Mucosa of rectum (tissue), 2 donors: Measurements from ENCODE around the gene TBCK.
"Not testable (repeated sequence)": the region's sequence is repeated elsewhere in the genome, so short reads cannot be mapped to it uniquely, and the experiment has no call there.

Experiments used
- H3K27ac ChIP-seq, 2 donors: one replicate each; pipeline ENCODE4 v1.7.0; 2013; ENCODE audit warnings: inconsistent platforms in 2 of 2, low read depth in 2 of 2, low read length in 2 of 2
- H3K27me3 ChIP-seq, 2 donors: one replicate each; pipeline ENCODE4 v1.7.0; 2013; ENCODE audit warnings: low read length in 2 of 2; ENCODE audit not compliant: control insufficient read depth in 2 of 2, insufficient read depth in 2 of 2
- H3K36me3 ChIP-seq, 2 donors: one replicate each; pipeline ENCODE4 v1.7.0; 2013; ENCODE audit warnings: low read length in 2 of 2; ENCODE audit not compliant: control insufficient read depth in 2 of 2, insufficient read depth in 2 of 2
- H3K4me1 ChIP-seq, 2 donors: one replicate each; pipeline ENCODE4 v1.7.0; 2013; ENCODE audit warnings: low read length in 2 of 2, mild to moderate bottlenecking in 1 of 2; ENCODE audit not compliant: control insufficient read depth in 2 of 2, insufficient read depth in 2 of 2
- H3K4me3 ChIP-seq, 2 donors: one replicate each; pipeline ENCODE4 v1.7.0; 2013; ENCODE audit warnings: low read length in 2 of 2
- H3K9ac ChIP-seq, 2 donors: one replicate each; pipeline ENCODE4 v1.7.0; 2013; ENCODE audit warnings: low read length in 2 of 2, low read depth in 1 of 2, mild to moderate bottlenecking in 1 of 2
- H3K9me3 ChIP-seq, 2 donors: one replicate each; pipeline ENCODE4 v1.7.0; 2013; ENCODE audit warnings: low read length in 2 of 2; ENCODE audit not compliant: control insufficient read depth in 2 of 2
- donor health status: healthy.
- donor health status: Normal muscosa, but diverticular disease.

Gene TBCK

DNA sequence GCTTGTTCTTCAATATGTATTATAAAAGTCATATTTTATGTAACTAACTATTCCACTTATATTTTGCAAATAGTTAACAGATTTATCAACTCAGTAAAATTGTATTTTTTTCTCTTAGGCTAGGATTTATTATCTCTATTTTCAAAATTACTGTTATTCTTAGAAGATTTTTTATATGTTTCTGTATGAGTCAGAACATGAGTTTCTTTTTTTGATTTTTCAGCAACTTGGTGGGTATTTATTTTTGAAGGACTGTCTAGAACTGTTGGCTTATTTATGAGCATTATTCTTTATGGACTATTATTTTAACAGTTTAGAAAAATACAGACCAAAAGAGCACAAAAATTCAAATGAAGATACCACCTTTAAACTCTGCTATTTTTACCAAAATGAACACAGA lies 7.1 kb upstream of the TBCK start:
- no peaks in the 10 kb centered on the region for H3K9me3 ChIP-seq
- H3K36me3 ChIP-seq, result peaks cover 18 to 25% of the 10 kb centered on the region in 2 donors
- no peak overlapping the region for H3K4me3 ChIP-seq
- no peaks in the 10 kb centered on the region for H3K4me1 ChIP-seq
- H3K27me3 ChIP-seq, result no peaks in the 10 kb centered on the region
- no peak overlapping the region for H3K9ac ChIP-seq
- no peak overlapping the region for H3K27ac ChIP-seq

DNA sequence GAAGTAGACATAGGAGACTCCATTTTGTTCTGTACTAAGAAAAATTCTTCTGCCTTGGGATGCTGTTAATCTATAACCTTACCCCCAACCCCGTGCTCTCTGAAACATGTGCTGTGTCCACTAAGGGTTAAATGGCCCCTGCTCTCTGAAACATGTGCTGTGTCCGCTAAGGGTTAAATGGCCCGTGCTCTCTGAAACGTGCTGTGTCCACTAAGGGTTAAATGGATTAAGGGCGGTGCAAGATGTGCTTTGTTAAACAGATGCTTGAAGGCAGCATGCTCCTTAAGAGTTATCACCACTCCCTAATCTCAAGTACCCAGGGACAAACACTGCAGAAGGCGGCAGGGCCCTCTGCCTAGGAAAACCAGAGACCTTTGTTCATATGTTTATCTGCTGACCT lies 5.8 kb upstream of the TBCK start:
- H3K9me3 ChIP-seq, H3K4me1 ChIP-seq, H3K27me3 ChIP-seq, H3K27ac ChIP-seq, H3K4me3 ChIP-seq, H3K9ac ChIP-seq: not testable (repeated sequence)
- peaks cover 5 to 12% of the 10 kb centered on the region in 2 donors for H3K36me3 ChIP-seq

DNA sequence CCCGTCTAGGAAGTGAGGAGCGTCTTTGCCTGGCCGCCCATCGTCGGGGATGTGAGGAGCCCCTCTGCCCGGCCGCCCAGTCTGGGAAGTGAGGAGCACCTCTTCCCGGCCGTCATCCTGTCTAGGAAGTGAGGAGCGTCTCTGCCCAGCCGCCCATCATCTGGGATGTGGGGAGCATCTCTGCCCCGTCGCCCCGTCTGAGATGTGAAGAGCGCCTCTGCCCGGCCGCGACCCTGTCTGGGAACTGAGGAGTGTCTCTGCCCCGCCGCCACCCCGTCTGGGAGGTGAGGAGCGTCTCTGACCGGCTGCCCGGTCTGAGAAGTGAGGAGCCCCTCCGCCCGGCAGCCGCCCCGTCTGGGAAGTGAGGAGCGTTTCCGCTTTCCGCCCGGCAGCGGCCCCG lies 5.2 kb upstream of the TBCK start:
- not testable (repeated sequence) for H3K4me3 ChIP-seq, H3K36me3 ChIP-seq, H3K9ac ChIP-seq, H3K9me3 ChIP-seq, H3K27ac ChIP-seq, H3K4me1 ChIP-seq, H3K27me3 ChIP-seq

DNA sequence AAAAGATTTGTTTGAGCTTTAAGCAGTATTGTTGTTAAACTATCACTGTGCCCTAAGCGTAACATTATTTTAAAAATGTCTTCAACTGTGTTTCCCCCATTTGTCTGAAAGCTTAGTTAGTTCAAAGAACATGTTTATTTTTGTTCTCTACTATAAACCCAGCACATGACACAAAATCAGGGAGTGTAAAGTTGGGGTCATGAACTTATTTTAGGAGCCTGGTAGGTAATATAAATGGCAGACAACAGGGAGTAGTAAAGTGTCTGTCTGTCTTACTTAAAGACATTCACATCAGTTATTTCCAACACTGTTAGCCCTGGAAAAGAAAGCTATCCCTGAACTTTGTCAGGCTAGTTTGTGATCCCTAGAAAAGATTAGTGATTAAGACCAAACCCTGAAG lies 4.2 kb upstream of the TBCK start:
- Histone ChIP-seq H3K4me1 (peaks cover 8 to 9% of the 10 kb centered on the region in 2 donors), H3K4me3 (no peak overlapping the region), H3K9me3 (no peaks in the 10 kb centered on the region), H3K9ac (no peak overlapping the region), H3K27me3 (no peaks in the 10 kb centered on the region), H3K36me3 (peaks cover 0 to 3% of the 10 kb centered on the region in 2 donors), H3K27ac (no peak overlapping the region)

DNA sequence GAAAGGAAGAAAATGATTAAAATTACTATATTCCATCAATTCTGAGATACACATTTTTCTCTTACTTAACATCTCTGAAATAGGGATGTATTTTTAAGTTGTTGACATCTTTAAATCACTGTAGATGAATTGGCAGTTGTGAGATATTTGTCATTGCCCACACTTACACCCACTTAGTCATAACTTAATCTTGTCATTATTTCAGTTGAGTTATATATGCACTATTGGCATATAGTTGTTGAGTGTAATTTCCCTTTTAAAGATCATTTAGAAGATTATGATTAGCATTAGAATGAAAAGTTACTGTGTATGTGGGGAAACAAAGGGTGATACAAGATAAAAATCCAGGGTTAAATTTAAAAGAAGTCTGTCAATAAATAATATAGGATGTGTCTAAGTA lies 2.5 kb upstream of the TBCK start:
- H3K4me1 ChIP-seq, result peaks cover 9 to 10% of the 10 kb centered on the region in 2 donors
- no peak overlapping the region for H3K4me3 ChIP-seq
- no peak overlapping the region for H3K9ac ChIP-seq
- H3K27me3 ChIP-seq, result no peaks in the 10 kb centered on the region
- no peak overlapping the region for H3K27ac ChIP-seq
- H3K36me3 ChIP-seq, result no peaks in the 10 kb centered on the region
- no peaks in the 10 kb centered on the region for H3K9me3 ChIP-seq

DNA sequence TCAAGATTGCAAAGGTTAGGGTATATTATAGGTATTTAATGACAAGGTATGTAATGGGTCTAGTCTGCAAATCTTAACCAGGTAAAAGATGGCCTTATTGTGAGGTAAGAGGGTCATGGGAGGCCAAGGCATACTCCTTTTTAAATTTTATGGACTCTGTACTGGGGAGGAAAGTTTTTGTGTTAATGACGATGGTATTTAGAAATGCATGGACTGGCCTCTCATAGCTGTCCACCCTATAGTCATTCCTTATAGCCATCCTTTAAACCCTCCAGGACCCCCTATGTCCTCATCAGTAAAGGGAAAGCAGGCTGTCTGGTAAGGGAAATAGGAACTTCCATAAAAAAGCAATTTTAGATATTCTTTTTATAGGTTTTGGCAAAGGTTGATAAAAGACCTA lies 1.8 kb upstream of the TBCK start:
- H3K4me1 ChIP-seq, result peaks cover 9 to 10% of the 10 kb centered on the region in 2 donors
- no peaks in the 10 kb centered on the region for H3K27me3 ChIP-seq
- no peak overlapping the region for H3K9ac ChIP-seq
- H3K27ac ChIP-seq, result no peak overlapping the region
- no peaks in the 10 kb centered on the region for H3K36me3 ChIP-seq
- no peak overlapping the region for H3K4me3 ChIP-seq
- no peaks in the 10 kb centered on the region for H3K9me3 ChIP-seq

DNA sequence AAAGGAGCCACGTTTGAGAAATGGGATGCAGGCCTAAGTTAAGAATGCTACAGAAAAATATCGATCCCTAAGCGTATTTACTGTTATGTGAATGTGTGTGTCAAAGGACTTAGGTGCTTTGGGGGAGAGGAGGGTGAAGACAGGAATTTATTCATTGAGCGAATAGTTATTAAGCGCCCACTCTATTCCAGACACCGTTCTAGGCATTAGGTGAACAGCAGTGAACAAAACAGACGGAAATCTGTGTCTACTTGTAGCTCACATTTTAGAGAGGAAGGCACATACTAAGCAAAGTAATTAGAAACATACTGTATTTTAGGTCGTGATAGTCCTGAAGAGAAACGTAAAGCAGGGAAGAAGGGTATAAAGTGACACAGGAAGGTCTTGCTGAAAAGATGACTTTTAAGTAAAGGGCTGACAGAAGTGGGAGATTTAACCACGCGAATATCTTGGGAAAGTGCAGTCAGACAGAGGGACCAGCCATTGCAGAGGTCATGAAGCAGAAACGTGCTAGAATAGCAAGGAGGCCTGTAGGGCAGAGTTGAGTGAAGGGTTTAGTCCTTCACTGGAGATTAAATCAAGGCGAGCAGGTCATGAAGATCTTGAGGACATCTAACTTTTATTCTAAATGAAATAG lies 882 bp upstream of the TBCK start:
- H3K4me3 ChIP-seq, result peak overlapping the region; percentile 78 to 85
- no peaks in the 10 kb centered on the region for H3K36me3 ChIP-seq
- H3K9ac ChIP-seq, result peak overlapping the region; percentile 90 to 93
- H3K27ac ChIP-seq, result peak overlapping the region; percentile 93
- H3K27me3 ChIP-seq, result no peaks in the 10 kb centered on the region
- H3K9me3 ChIP-seq, result no peaks in the 10 kb centered on the region
- H3K4me1 ChIP-seq, result peaks cover 9 to 10% of the 10 kb centered on the region in 2 donors

DNA sequence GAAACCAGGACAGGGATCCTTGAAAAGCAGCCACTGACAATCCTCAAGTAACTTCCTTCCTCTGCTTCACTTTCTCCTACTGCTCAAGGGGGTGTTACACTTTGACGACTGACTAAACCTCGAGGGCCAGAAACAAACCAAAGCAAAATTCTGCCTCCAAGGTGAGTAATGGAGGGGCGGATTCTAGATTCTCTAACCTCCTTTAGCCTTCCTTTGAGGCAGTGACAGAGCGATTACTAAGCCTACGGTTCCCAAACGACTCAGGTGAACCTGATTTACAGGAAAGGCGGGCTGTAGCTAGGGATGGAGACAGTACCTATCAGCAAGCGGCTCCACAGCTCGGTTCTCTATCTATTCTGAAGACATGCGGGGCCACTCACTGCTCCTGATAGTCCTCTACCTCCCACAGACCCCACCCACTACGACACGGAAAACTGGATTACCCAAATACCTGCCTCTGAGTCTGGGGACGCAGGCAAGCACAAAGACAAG lies 487 bp downstream of the TBCK start:
- Histone ChIP-seq H3K9me3 (no peaks in the 10 kb centered on the region), H3K36me3 (no peaks in the 10 kb centered on the region), H3K9ac (peak overlapping the region; percentile 90 to 93), H3K4me3 (peak overlapping the region; percentile 78 to 85), H3K27ac (peak overlapping the region; percentile 93), H3K4me1 (peaks cover 9 to 10% of the 10 kb centered on the region in 2 donors), H3K27me3 (no peaks in the 10 kb centered on the region)

DNA sequence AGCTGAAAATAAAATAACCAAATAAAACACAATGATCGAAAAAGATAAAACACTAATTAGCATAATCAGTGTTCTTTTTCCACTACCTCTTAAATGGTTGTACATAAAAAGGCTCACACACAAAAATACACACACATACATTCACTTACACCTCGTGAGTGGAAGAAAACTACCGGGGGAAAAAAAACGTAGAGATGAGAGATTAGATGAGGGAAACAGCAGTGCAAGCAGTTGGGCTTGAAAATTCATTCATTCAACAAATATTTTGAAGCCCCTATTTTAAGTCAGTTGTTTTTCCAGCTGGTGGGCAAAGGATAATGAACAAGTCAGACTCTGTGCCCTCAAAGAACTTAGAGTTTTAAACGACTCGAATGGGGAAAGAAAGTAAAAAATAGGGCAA lies 1.0 kb downstream of the TBCK start:
- peaks cover 9 to 10% of the 10 kb centered on the region in 2 donors for H3K4me1 ChIP-seq
- H3K36me3 ChIP-seq, result no peaks in the 10 kb centered on the region
- H3K9ac ChIP-seq, result peak overlapping the region; percentile 90 to 93
- H3K9me3 ChIP-seq, result no peaks in the 10 kb centered on the region
- H3K4me3 ChIP-seq, result peak overlapping the region; percentile 78 to 85
- no peaks in the 10 kb centered on the region for H3K27me3 ChIP-seq
- no peak overlapping the region for H3K27ac ChIP-seq

DNA sequence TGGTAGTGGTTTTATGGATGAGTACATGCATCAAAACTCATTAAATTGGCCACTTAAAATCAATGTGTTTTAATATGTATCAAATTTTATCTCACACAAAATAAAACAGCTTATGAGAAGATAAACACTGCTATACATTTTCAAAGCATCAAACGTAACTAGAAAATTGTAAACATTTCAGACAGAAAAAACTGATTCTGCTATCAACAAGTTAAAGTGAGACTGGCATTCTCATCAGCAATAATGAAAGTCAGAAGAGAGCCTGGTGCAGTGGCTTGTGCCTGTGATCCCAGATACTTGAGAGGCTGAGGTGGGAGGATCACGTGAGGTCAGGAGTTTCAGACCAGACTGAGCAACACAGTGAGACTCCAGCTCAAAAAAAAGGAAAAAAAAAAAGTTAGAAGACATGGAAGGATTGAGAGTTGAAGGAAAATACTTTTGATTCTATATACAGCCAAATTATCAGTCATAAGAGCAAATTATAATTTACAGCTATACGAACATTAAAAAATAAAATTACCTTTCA lies 2.9 kb downstream of the TBCK start:
- Histone ChIP-seq H3K4me3 (no peak overlapping the region), H3K9ac (no peak overlapping the region), H3K27me3 (no peaks in the 10 kb centered on the region), H3K4me1 (peaks cover 9 to 10% of the 10 kb centered on the region in 2 donors), H3K36me3 (peaks cover 0 to 5% of the 10 kb centered on the region in 2 donors), H3K27ac (no peak overlapping the region), H3K9me3 (no peaks in the 10 kb centered on the region)
